ENCODE measurements around the gene TRAF3.

The TRAF3 gene

DNA sequence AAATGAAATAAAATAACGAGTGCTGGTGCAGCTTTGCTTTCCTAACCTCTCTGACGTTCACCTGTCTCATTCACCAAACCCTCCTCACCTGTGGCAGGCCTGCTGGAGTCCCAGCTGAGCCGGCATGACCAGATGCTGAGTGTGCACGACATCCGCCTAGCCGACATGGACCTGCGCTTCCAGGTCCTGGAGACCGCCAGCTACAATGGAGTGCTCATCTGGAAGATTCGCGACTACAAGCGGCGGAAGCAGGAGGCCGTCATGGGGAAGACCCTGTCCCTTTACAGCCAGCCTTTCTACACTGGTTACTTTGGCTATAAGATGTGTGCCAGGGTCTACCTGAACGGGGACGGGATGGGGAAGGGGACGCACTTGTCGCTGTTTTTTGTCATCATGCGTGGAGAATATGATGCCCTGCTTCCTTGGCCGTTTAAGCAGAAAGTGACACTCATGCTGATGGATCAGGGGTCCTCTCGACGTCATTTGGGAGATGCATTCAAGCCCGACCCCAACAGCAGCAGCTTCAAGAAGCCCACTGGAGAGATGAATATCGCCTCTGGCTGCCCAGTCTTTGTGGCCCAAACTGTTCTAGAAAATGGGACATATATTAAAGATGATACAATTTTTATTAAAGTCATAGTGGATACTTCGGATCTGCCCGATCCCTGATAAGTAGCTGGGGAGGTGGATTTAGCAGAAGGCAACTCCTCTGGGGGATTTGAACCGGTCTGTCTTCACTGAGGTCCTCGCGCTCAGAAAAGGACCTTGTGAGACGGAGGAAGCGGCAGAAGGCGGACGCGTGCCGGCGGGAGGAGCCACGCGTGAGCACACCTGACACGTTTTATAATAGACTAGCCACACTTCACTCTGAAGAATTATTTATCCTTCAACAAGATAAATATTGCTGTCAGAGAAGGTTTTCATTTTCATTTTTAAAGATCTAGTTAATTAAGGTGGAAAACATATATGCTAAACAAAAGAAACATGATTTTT, 128.2 kb downstream of the TRAF3 start:
- DNase-seq (ENCODE audit: low read depth): no peak
- no peak overlapping the region for H3K4me3 ChIP-seq (ENCODE audit: low read depth, low read length)
- TF ChIP-seq, protein P1, sequence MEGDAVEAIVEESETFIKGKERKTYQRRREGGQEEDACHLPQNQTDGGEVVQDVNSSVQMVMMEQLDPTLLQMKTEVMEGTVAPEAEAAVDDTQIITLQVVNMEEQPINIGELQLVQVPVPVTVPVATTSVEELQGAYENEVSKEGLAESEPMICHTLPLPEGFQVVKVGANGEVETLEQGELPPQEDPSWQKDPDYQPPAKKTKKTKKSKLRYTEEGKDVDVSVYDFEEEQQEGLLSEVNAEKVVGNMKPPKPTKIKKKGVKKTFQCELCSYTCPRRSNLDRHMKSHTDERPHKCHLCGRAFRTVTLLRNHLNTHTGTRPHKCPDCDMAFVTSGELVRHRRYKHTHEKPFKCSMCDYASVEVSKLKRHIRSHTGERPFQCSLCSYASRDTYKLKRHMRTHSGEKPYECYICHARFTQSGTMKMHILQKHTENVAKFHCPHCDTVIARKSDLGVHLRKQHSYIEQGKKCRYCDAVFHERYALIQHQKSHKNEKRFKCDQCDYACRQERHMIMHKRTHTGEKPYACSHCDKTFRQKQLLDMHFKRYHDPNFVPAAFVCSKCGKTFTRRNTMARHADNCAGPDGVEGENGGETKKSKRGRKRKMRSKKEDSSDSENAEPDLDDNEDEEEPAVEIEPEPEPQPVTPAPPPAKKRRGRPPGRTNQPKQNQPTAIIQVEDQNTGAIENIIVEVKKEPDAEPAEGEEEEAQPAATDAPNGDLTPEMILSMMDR (IDR thresholded peaks at IDR 0.05; ENCODE audit: control insufficient read depth, extremely low read depth, insufficient read depth): no peak

DNA sequence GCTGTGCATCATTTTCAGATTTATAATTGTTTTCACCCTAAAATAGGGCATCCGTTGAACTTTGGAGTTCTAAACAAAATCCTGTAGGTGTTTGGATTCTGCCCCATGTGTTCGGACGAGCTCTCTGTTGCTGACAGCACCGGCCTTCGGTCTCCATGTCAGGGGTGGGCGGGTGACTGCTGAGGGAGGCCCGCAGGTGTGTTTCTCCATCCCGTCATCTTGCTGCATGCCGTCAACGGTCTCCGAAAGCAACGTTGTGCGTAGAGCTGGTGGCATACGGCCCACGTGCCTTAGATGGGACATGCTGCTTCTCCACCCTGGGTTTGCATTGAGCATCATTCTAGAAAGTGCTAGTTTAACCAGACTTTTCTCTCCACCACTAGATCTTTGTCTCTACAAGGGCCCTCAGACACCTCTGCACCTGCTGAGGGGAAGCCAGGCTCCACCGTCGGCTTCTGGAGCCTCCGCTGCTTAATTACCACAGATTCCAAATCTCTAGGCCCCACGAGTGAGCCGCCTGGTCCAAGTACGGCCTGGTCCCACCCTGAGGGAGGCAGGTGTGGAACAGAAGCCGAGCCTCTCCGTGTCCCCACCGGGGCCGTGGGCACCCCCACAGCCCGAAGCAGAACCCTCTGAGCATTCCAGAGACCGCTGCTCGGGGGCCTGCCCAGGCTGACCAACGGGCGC, 129.5 kb downstream of the TRAF3 start:
- TF ChIP-seq, protein P1 (IDR thresholded peaks at IDR 0.05; ENCODE audit: control insufficient read depth, extremely low read depth, insufficient read depth): no peak
- DNase-seq (ENCODE audit: low read depth): no peak
- H3K4me3 ChIP-seq (ENCODE audit: low read depth, low read length): no peak overlapping the region

DNA sequence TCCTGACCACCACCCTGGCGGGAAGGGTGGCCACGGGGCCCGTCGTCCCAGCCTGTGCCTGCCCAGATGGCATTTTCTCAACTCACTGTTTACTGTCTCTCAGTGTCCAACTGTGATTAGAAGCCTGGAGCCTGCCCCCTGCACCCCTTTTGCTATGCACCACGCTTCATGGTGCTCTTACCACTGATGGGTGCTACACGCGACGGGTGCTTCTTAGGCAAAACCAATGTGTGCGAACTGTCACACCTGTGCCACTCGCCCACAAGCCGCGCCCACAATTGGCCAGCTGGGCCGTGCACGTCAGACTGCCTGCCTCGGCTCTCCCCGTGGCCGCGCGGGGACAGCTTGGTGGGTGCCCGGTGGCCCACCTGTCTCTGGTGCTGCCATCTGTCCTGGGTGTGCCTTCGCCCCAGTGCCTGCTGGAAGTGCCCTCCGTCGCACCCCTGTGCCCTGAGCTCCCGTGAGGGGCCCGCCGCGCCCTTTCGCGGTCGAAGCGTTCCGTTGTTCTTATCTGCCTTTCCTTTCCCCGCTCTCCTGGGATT, 130.1 kb downstream of the TRAF3 start:
- H3K4me3 ChIP-seq (ENCODE audit: low read depth, low read length): no peak overlapping the region
- TF ChIP-seq, protein P1 (IDR thresholded peaks at IDR 0.05; ENCODE audit: control insufficient read depth, extremely low read depth, insufficient read depth): no peak
- DNase-seq (ENCODE audit: low read depth): no peak

DNA sequence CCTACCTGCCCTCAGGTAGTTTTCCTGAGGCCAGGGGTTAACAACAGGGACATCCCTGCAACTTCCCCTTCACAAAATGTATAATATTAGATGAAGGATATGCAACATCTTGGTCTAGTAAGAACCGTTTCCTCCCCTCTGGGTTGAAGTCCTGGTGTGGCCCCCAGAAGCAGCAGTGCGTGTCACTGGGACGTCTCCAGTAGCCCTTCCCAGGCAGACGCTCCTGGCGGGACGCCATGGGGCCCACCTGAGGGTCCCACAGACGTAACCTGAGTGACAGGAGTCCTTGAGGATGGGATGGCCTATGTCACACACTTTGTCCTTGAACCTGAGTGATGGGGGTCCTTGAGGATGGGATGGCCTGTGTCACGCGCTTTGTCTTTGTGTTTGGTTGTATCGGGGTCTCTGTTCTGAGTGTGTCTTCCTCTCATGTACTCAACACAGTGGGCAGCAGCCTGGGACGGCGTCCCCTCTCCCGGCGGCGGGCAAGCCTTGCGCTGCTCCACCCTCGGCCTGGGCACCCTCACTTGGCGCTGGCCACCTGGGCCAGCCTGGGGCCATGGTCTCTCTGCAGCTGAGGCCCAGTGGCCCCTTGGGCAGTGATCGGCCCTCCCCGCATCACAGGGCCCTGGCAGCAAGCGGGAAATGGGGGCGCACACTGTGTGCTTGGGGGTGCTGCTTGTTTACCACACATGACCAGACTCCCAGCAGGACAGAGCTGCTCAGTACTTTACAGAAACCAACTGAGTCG, 130.9 kb downstream of the TRAF3 start:
- no peak for DNase-seq (ENCODE audit: low read depth)
- TF ChIP-seq, protein P1 (IDR thresholded peaks at IDR 0.05; ENCODE audit: control insufficient read depth, extremely low read depth, insufficient read depth): no peak
- H3K4me3 ChIP-seq (ENCODE audit: low read depth, low read length): no peak overlapping the region

DNA sequence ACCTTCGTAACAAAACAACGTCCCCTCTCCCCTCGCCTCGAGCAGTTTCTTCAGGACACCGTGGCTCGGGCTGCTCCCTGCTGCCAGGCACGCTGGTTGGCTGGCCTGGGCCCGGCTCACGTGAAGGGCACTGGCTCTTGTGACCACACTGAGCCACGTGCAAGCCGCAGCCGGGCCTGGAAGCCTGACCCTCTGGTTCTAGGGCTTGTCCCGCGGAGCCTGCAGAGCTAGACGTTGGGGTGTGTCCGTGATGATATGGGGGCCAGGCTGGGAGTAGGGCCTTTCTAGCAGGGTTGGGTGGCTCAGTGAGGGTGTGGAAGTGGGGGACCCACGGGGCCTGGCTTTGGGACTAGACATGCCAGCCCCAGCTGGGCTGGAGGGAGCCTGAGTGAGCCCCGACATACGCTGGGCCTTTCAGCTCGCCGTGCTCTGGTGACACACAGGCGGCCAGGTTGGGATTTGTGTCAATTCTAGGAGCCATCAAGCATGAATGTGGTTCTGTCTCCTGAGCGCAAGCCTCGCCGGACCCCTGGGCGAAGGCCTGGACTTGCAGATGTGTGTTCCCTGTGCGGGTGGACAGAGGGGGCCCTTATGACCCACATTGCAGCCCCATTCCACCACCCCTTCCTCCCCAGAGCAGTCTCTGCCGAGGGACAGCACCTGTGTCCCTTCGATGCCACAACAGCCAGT, 131.7 kb downstream of the TRAF3 start:
- TF ChIP-seq, protein P1 (IDR thresholded peaks at IDR 0.05; ENCODE audit: control insufficient read depth, extremely low read depth, insufficient read depth): no peak
- H3K4me3 ChIP-seq (ENCODE audit: low read depth, low read length): no peak overlapping the region
- DNase-seq (ENCODE audit: low read depth): no peak

DNA sequence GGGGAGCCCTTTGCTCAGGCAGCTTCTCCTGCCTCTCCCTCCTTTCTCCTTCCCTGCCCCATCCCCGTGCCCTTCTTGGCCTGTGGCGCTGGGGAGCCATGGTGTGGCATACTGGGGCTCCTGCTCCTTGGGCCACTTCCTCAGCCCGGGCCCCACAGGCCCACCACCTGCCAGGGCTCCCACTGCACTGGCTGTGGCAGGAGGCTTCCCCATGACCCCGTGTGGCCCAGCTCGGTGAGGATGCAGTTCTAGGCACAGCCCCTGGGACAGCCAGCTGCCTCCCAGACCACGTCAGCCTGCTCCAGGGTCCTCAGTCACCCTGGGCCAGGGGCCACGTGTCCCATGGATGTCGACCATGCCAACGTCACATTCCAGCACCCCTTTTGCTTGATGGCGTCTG, 132.2 kb downstream of the TRAF3 start:
- TF ChIP-seq, protein P1 (IDR thresholded peaks at IDR 0.05; ENCODE audit: control insufficient read depth, extremely low read depth, insufficient read depth): no peak
- H3K4me3 ChIP-seq (ENCODE audit: low read depth, low read length): no peak overlapping the region
- DNase-seq (ENCODE audit: low read depth): no peak
